OCI-LY7 (cell line): Measurements from ENCODE around the gene DMRTB1. TPM values are rescaled to one million over a fixed set of nuclear protein-coding genes. Genes with fewer than 3 reads are reported as not detected.

ENCODE experiments used
- BruUV-seq: library from RNA; stranded (reverse); fragments of 400-500 nt; replicated peaks from 2 replicates; lab custom pipeline; 2021; lab: Mats Ljungman, UMichigan
- CTCF ChIA-PET: fragments of 300-600 bp; sonication (Branson Sonifier 250); formaldehyde crosslinking; loops from one replicate; lab custom pipeline; 2022; ENCODE audit warnings: antibody characterized with exemption; ENCODE audit not compliant: unreplicated experiment; lab: Charles Lee
- POLR2A ChIA-PET: fragments of 300-600 bp; sonication (Branson Sonifier 250); formaldehyde crosslinking; loops from one replicate; lab custom pipeline; 2022; ENCODE audit warnings: antibody characterized with exemption; lab: Charles Lee
- DNase-seq: peaks from one replicate; pipeline ENCODE4 v3.0.0-alpha.2; 2015; ENCODE audit warnings: low spot score
- H2AFZ ChIP-seq: fragments of 200-600 bp; sonication (generic), shearing (Covaris generic); 2 replicates; pipeline ENCODE4 v1.6.1; 2014; ENCODE audit warnings: mild to moderate bottlenecking, antibody characterized with exemption, low read length, moderate library complexity
- H3K27ac ChIP-seq: fragments of 200-600 bp; sonication (generic); 2 replicates; pipeline ENCODE4 v1.5.1; 2014; ENCODE audit warnings: mixed run types, low read depth, mild to moderate bottlenecking, moderate library complexity, low read length, inconsistent platforms; ENCODE audit not compliant: poor library complexity, severe bottlenecking
- H3K36me3 ChIP-seq: fragments of 200-600 bp; sonication (generic); 2 replicates; pipeline ENCODE4 v1.6.1; 2014; ENCODE audit warnings: mild to moderate bottlenecking, antibody characterized with exemption, low read length, moderate library complexity, mixed read lengths; ENCODE audit not compliant: insufficient read depth
- H3K4me1 ChIP-seq: fragments of 200-600 bp; sonication (generic); 2 replicates; pipeline ENCODE4 v1.5.1; 2014; ENCODE audit warnings: mild to moderate bottlenecking, low read length; ENCODE audit not compliant: insufficient read depth, poor library complexity, severe bottlenecking
- H3K4me2 ChIP-seq: fragments of 200-600 bp; sonication (generic); 2 replicates; pipeline ENCODE4 v1.6.1; 2014; ENCODE audit warnings: mild to moderate bottlenecking, low read length
- H3K4me3 ChIP-seq: fragments of 200-600 bp; sonication (generic); 2 replicates; pipeline ENCODE4 v1.5.1; 2014; ENCODE audit warnings: mild to moderate bottlenecking, low read depth, low read length; ENCODE audit not compliant: poor library complexity, severe bottlenecking
- H3K79me2 ChIP-seq: fragments of 200-600 bp; sonication (generic); 2 replicates; pipeline ENCODE4 v1.6.1; 2016; ENCODE audit warnings: low read depth, mild to moderate bottlenecking, low read length, moderate library complexity, mixed read lengths; ENCODE audit not compliant: insufficient read depth
- H3K9me2 ChIP-seq: fragments of 200-600 bp; sonication (generic); 2 replicates; pipeline ENCODE4 v1.6.1; 2016; ENCODE audit warnings: mild to moderate bottlenecking, low read length, mixed read lengths; ENCODE audit not compliant: insufficient read depth
- H3K9me3 ChIP-seq: fragments of 200-600 bp; sonication (generic); 2 replicates; pipeline ENCODE4 v1.6.1; 2014; ENCODE audit warnings: mild to moderate bottlenecking, mixed run types, low read length, mixed read lengths
- H4K20me1 ChIP-seq: fragments of 200-600 bp; sonication (generic); 2 replicates; pipeline ENCODE4 v1.6.1; 2014; ENCODE audit warnings: mild to moderate bottlenecking, antibody characterized with exemption, low read length, moderate library complexity, mixed read lengths; ENCODE audit not compliant: insufficient read depth
- EZH2phosphoT487 ChIP-seq: fragments of 200-600 bp; sonication (generic); IDR thresholded peaks from 2 replicates; pipeline ENCODE4 v1.6.1; 2018; ENCODE audit warnings: low read depth, borderline replicate concordance, mild to moderate bottlenecking, mixed run types, antibody characterized with exemption, low read length, moderate library complexity, mixed read lengths
- intact Hi-C: fragments of 100-400 bp; cut with micrococcal nuclease; formaldehyde crosslinking; loops from one replicate; pipeline ENCODE4 v1.10.0; 2022; ENCODE audit not compliant: unreplicated experiment
- total RNA-seq, 2 experiments: library from RNA; depleted of rRNA in 1 of 2; stranded (reverse); fragments of >200 nt in 1 of 2; shearing (Covaris generic) in 1 of 2; gene quantifications; 2 replicates each; pipeline ENCODE4 v1.2.3, GENCODE V29; 2014 to 2022
- TF ChIP-seq, protein P1 (sequence below): fragments of 200-600 bp; sonication (generic); conservative IDR thresholded peaks from 2 replicates; pipeline ENCODE4 v1.5.1; 2014; ENCODE audit warnings: mild to moderate bottlenecking, antibody characterized with exemption, low read length, moderate library complexity, mixed read lengths

The DMRTB1 gene
- total RNA-seq, 2 experiments from 2014 or later = not detected

DNA sequence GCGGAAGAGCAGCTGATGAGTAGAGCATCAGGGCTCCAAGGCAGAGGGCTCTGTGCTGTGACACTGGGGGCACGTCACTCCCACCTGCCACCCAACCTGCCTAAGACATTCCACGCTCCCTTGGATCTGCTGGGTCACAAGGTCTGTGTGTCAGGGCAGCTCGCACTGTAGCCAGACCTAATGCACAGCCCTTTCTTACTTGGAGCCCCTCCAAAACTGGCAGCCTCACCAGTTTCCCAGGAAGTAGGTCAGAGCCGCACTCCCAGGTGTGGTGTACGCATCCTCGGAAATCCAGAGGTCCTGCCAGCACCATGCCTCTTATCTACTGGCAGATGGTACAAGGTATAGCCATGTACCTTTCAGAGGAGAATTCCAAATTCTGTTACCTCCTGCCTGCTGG, 22.3 kb downstream of the DMRTB1 start:
- Histone ChIP-seq H3K4me2 (no peak overlapping the region), H2AFZ (no peak overlapping the region), H3K36me3 (no peaks in the 10 kb centered on the region), H3K4me1 (no peaks in the 10 kb centered on the region), H4K20me1 (no peaks in the 10 kb centered on the region), H3K9me3 (no peaks in the 10 kb centered on the region), H3K4me3 (no peak overlapping the region), H3K27ac (no peak overlapping the region), H3K9me2 (no peaks in the 10 kb centered on the region), H3K79me2 (no peaks in the 10 kb centered on the region)
- no TSS peak for BruUV-seq
- intact Hi-C loops = no loop called here
- POLR2A ChIA-PET = no interaction called here
- no peak for DNase-seq
- CTCF ChIA-PET = no interaction called here
- TF ChIP-seq, protein P1, sequence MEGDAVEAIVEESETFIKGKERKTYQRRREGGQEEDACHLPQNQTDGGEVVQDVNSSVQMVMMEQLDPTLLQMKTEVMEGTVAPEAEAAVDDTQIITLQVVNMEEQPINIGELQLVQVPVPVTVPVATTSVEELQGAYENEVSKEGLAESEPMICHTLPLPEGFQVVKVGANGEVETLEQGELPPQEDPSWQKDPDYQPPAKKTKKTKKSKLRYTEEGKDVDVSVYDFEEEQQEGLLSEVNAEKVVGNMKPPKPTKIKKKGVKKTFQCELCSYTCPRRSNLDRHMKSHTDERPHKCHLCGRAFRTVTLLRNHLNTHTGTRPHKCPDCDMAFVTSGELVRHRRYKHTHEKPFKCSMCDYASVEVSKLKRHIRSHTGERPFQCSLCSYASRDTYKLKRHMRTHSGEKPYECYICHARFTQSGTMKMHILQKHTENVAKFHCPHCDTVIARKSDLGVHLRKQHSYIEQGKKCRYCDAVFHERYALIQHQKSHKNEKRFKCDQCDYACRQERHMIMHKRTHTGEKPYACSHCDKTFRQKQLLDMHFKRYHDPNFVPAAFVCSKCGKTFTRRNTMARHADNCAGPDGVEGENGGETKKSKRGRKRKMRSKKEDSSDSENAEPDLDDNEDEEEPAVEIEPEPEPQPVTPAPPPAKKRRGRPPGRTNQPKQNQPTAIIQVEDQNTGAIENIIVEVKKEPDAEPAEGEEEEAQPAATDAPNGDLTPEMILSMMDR = no peak
- no peak for TF ChIP-seq EZH2phosphoT487

DNA sequence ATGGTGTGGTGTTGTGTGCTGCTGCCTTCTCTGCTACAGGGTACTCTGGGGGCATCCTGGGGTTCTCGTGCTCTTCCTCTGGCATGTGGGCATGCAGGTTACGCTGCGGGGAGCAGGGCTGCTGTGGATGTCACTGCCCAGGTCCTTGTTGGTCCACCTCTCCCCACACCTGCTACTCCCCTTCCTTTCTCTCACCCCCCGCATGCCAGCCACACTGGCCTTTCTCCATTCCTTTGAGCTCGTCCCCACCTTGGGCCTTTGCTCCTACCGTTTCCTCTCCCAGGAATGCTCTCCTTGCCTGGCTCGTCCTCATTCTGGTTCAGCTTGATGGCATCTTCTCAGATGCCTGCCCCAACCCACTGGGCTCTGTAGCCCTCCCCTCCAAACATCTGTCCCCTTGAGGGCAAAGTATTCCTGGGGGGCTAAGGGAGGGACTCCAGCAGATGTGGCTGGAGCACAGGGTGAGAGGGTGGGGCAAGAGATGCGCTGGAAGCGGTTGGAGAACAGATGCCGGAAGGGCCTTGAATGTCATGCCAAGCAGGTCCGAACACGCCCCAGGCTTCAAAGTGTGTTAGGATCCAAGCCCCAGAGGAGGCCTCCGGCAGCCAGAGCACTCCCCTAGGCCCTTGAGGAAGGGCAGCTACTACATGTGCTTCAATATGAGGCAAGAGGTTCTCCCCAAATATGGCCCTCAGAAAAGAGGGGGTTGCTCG, 23.4 kb downstream of the DMRTB1 start:
- Histone ChIP-seq H3K9me3 (no peaks in the 10 kb centered on the region), H3K4me2 (no peak overlapping the region), H3K4me3 (no peak overlapping the region), H3K4me1 (no peaks in the 10 kb centered on the region), H3K27ac (no peak overlapping the region), H3K79me2 (no peaks in the 10 kb centered on the region), H4K20me1 (no peaks in the 10 kb centered on the region), H2AFZ (no peak overlapping the region), H3K36me3 (no peaks in the 10 kb centered on the region), H3K9me2 (no peaks in the 10 kb centered on the region)
- BruUV-seq = no TSS peak
- TF ChIP-seq, protein P1 = no peak
- TF ChIP-seq EZH2phosphoT487 = no peak
- intact Hi-C loops = no loop called here
- ChIA-PET POLR2A (no interaction called here), CTCF (interaction anchor here (1.1 kb wide), 1 partner anchor 209 kb away, joined by 3 read pairs; no protein-coding TSS in a partner anchor)
- DNase-seq = no peak

DNA sequence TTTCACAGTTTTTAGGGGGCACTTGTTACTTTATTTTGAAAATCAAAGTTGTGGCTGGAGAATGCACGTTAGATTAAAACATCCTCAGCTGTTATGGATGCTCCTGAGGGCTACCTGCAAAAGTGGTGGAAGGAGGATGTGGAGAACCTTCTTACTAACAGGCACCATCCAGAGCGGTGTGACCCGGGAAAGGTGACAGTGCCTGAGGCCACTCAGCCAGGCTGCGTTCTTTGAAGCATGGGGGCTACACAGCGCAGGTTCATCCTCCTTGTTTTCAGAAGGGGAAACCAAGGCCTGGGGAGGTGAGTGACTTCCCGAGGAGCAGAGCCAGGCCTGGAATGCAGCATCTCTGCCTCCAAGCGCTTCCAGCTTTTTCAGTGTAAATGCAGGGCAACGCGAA, 24.0 kb downstream of the DMRTB1 start:
- H3K27ac ChIP-seq = no peak overlapping the region
- ChIA-PET CTCF (interaction anchor here (1.1 kb wide), 1 partner anchor 208 kb away, joined by 3 read pairs; no protein-coding TSS in a partner anchor), POLR2A (no interaction called here)
- H3K9me2 ChIP-seq = no peaks in the 10 kb centered on the region
- H3K4me1 ChIP-seq = no peaks in the 10 kb centered on the region
- H4K20me1 ChIP-seq = no peaks in the 10 kb centered on the region
- H3K4me2 ChIP-seq = no peak overlapping the region
- H3K9me3 ChIP-seq = no peaks in the 10 kb centered on the region
- no peaks in the 10 kb centered on the region for H3K79me2 ChIP-seq
- no TSS peak for BruUV-seq
- no peak overlapping the region for H3K4me3 ChIP-seq
- intact Hi-C loops = no loop called here
- H3K36me3 ChIP-seq = no peaks in the 10 kb centered on the region
- H2AFZ ChIP-seq = no peak overlapping the region
- TF ChIP-seq EZH2phosphoT487 = no peak
- TF ChIP-seq, protein P1 = no peak
- no peak for DNase-seq
